PFSK-1 (cell line): ENCODE results near the gene ACTC1.

Experiments
- FOXP2 ChIP-seq: optimal IDR thresholded peaks from 2 replicates; pipeline ENCODE3; 2011; ENCODE audit warnings: borderline replicate concordance, control low read depth, inconsistent platforms; ENCODE audit not compliant: insufficient read depth; ENCODE audit errors: extremely low read length, extremely low read depth
- POLR2AphosphoS5 ChIP-seq: IDR thresholded peaks from 2 replicates; pipeline ENCODE4 v1.6.1; 2012; ENCODE audit warnings: low read depth, mild to moderate bottlenecking, control low read depth, low read length, moderate library complexity
- REST ChIP-seq, 2 experiments: IDR thresholded peaks; 2 replicates each; pipeline versions ENCODE4 v1.6.1 to v1.8.0; 2011 to 2012; ENCODE audit warnings: low read depth in 2 of 2, low read length in 2 of 2, control low read depth in 1 of 2, inconsistent platforms in 1 of 2, mild to moderate bottlenecking in 1 of 2, moderate library complexity in 1 of 2; ENCODE audit not compliant: insufficient read depth in 1 of 2
- SIN3A ChIP-seq: IDR thresholded peaks from 2 replicates; pipeline ENCODE4 v1.6.1; 2012; ENCODE audit warnings: mild to moderate bottlenecking, low read length, moderate library complexity, borderline replicate concordance; ENCODE audit not compliant: insufficient read depth
- TAF1 ChIP-seq: IDR thresholded peaks from 2 replicates; pipeline ENCODE4 v1.6.1; 2012; ENCODE audit warnings: low read length, control low read depth, borderline replicate concordance; ENCODE audit not compliant: insufficient read depth

Gene ACTC1

GRCh38 chr15:34754674-34755418 lies 40.5 kb downstream of the ACTC1 start, which contains the start of gene GJD2:
Gene GJD2 (minus strand): TSS chr15:34754998. CDS start chr15:34754488, 510 bp downstream.
- TF ChIP-seq REST (IDR thresholded peaks at IDR 0.05; ENCODE audit: insufficient read depth in 1 of 2, low read depth in 2 of 2, low read length in 2 of 2) (no peak), TAF1 (no peak), POLR2AphosphoS5 (no peak), FOXP2 (no peak)

- TF ChIP-seq POLR2AphosphoS5 (no peak), FOXP2 (no peak), SIN3A (no peak), REST (IDR thresholded peaks at IDR 0.05; ENCODE audit: insufficient read depth in 1 of 2, low read depth in 2 of 2, low read length in 2 of 2) (no peak), TAF1 (no peak)
Observed at GRCh38 chr15:34754171-34754601, 41.2 kb downstream of the ACTC1 start.

- TF ChIP-seq REST (IDR thresholded peaks at IDR 0.05; ENCODE audit: insufficient read depth in 1 of 2, low read depth in 2 of 2, low read length in 2 of 2) (peak; percentile 96 to 99), SIN3A (peak; percentile 89; the same call in 1 of the 2 replicates), FOXP2 (peak; percentile 95), POLR2AphosphoS5 (no peak)
Observed at GRCh38 chr15:34753236-34753894, 42.0 kb downstream of the ACTC1 start.

- TF ChIP-seq TAF1 = no peak
- TF ChIP-seq POLR2AphosphoS5 = no peak
- no peak for TF ChIP-seq REST (IDR thresholded peaks at IDR 0.05; ENCODE audit: insufficient read depth in 1 of 2, low read depth in 2 of 2, low read length in 2 of 2)
- no peak for TF ChIP-seq SIN3A
- TF ChIP-seq FOXP2 = no peak
Observed at GRCh38 chr15:34749691-34750090, 45.7 kb downstream of the ACTC1 start.
